ENCODE data around the gene NFIL3. TPM values are rescaled to one million over a fixed set of nuclear protein-coding genes. Genes with fewer than 3 reads are reported as not detected.

NFIL3 gene
- total RNA-seq, 2 donors from 2014 or later, result 28.7 to 79.7 TPM

GRCh38 chr9:91428927-91429351, 5.3 kb upstream of the NFIL3 start:
- Mint-ChIP-seq H3K27me3 (no peaks in the 10 kb centered on the region), H3K9me3 (no peaks in the 10 kb centered on the region), H3K4me1 (ENCODE audit: low read depth in 2 of 2) (peaks cover 31 to 41% of the 10 kb centered on the region in 2 donors), H3K4me3 (peak overlapping the region; percentile 43), H3K36me3 (no peaks in the 10 kb centered on the region), H3K27ac (peak overlapping the region; percentile 32 to 81)
- ATAC-seq (no peak), DNase-seq (ENCODE audit: low spot score) (no peak)

DNA sequence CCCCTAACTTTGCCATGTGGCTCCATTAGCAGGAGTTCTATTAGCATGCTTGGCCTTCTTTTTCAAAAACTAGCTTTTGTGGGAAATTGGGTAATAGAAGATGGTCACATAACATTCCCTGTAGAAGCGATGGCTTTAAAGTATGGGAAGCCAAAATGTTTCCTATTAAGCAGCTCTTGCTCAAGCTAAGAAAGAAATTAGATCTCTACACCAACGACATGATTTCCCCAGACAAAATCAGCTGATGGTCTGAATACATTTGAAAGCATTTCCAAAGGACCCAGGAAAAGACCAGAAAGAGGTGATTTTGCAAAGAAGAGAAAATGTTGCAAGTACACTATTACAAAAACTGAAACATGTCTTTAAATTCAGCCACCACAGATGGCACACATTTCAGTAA, 4.8 kb upstream of the NFIL3 start:
- Mint-ChIP-seq H3K36me3 (no peaks in the 10 kb centered on the region), H3K4me3 (peak overlapping the region; percentile 43), H3K27ac (peak overlapping the region; percentile 32 to 81), H3K9me3 (no peaks in the 10 kb centered on the region), H3K4me1 (ENCODE audit: low read depth in 2 of 2) (peaks cover 31 to 41% of the 10 kb centered on the region in 2 donors), H3K27me3 (no peaks in the 10 kb centered on the region)
- ATAC-seq (no peak), DNase-seq (ENCODE audit: low spot score) (no peak)

GRCh38 chr9:91427873-91428272, 4.2 kb upstream of the NFIL3 start:
- no peaks in the 10 kb centered on the region for H3K27me3 Mint-ChIP-seq
- H3K27ac Mint-ChIP-seq, result peak overlapping the region; percentile 32 to 81
- H3K4me1 Mint-ChIP-seq (ENCODE audit: low read depth in 2 of 2), result peaks cover 34 to 41% of the 10 kb centered on the region in 2 donors
- peak overlapping the region; percentile 43 for H3K4me3 Mint-ChIP-seq
- no peak for ATAC-seq
- DNase-seq (ENCODE audit: low spot score), result no peak
- H3K9me3 Mint-ChIP-seq, result no peaks in the 10 kb centered on the region
- no peaks in the 10 kb centered on the region for H3K36me3 Mint-ChIP-seq

DNA sequence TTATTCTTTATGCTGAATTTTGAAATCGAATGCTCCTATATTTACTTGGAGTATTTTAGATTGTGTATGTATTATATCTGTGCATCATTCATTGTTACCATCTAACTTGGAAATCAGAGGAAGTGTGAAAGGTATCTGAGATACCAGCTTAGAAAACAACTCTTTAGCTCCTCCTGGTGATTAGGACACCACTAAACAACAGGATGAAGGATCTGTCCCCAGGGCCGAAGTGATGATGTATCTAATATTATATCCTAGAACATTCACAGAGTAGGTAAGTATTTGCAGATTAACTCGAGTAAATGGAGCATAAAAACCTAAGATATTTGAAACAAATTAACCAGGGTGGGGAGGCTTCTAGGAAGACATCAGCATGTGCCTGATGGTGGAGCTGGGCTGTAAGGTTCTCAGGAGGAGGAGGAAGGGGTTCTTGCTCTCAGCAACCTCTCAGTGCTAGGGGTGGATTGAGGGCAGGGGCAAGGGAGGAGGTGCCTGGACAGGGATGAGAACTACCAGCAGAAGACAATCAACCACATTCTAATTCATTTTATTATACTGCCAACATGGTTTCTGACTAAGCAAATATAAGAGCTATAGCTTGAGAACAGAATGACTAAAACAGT, 2.6 kb upstream of the NFIL3 start:
- DNase-seq (ENCODE audit: low spot score) (peak; percentile 64), ATAC-seq (no peak)
- Mint-ChIP-seq H3K27ac (peak overlapping the region; percentile 93 to 99), H3K27me3 (no peaks in the 10 kb centered on the region), H3K4me3 (peak overlapping the region; percentile 95), H3K9me3 (no peaks in the 10 kb centered on the region), H3K36me3 (peaks cover 8% of the 10 kb centered on the region), H3K4me1 (ENCODE audit: low read depth in 2 of 2) (peaks cover 48% of the 10 kb centered on the region in 2 donors)

DNA sequence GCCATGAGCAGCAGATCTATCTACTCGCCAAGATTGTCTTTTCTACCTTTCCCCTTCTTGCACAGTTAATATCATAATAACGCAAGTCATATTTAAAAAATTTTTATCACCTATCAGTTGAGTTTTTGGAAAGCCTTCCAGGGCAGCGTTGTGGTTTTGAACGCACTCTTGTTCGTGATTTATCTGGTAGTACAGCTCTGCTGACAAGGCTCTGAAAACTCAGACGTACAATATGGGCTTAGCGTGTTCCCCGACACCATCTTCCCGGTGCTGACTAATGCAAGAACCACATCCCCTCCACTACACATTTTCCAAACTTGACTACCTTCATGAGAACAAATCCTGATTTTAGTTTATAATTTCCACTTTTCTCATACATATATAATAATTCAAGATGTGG, 1.6 kb upstream of the NFIL3 start:
- DNase-seq (ENCODE audit: low spot score), result no peak
- Mint-ChIP-seq H3K36me3 (peaks cover 8% of the 10 kb centered on the region), H3K4me1 (ENCODE audit: low read depth in 2 of 2) (peaks cover 54% of the 10 kb centered on the region in 2 donors), H3K4me3 (peak overlapping the region; percentile 95), H3K27me3 (no peaks in the 10 kb centered on the region), H3K27ac (peak overlapping the region; percentile 93 to 99), H3K9me3 (no peaks in the 10 kb centered on the region)
- ATAC-seq, result no peak

GRCh38 chr9:91424403-91425176, 958 bp upstream of the NFIL3 start:
- Mint-ChIP-seq H3K27me3 (no peaks in the 10 kb centered on the region), H3K4me3 (peak overlapping the region; percentile 95), H3K36me3 (peaks cover 8% of the 10 kb centered on the region), H3K27ac (peak overlapping the region; percentile 93 to 99), H3K9me3 (no peaks in the 10 kb centered on the region), H3K4me1 (ENCODE audit: low read depth in 2 of 2) (peaks cover 61% of the 10 kb centered on the region in 2 donors)
- DNase-seq (ENCODE audit: low spot score) (peak; percentile 91), ATAC-seq (peak; percentile 56 to 74)

GRCh38 chr9:91422758-91423711, 597 bp downstream of the NFIL3 start:
- Mint-ChIP-seq H3K36me3 (peaks cover 8% of the 10 kb centered on the region), H3K9me3 (no peaks in the 10 kb centered on the region)
- peak; percentile 29 to 37 for ATAC-seq

GRCh38 chr9:91421971-91422757, 1.5 kb downstream of the NFIL3 start:
- DNase-seq (ENCODE audit: low spot score) (no peak), ATAC-seq (no peak)
- Mint-ChIP-seq H3K27me3 (no peaks in the 10 kb centered on the region), H3K36me3 (peaks cover 8% of the 10 kb centered on the region), H3K4me1 (ENCODE audit: low read depth in 2 of 2) (peaks cover 62 to 68% of the 10 kb centered on the region in 2 donors), H3K4me3 (peak overlapping the region; percentile 97), H3K9me3 (no peaks in the 10 kb centered on the region), H3K27ac (peak overlapping the region; percentile 85 to 98)

More at GRCh38 chr9:91422758-91423711, 597 bp downstream of the NFIL3 start:
- peak; percentile 69 for DNase-seq (ENCODE audit: low spot score)
- Mint-ChIP-seq H3K4me3 (peak overlapping the region; percentile 97), H3K27me3 (no peaks in the 10 kb centered on the region), H3K4me1 (ENCODE audit: low read depth in 2 of 2) (peaks cover 59 to 67% of the 10 kb centered on the region in 2 donors), H3K27ac (peak overlapping the region; percentile 85 to 98)

DNA sequence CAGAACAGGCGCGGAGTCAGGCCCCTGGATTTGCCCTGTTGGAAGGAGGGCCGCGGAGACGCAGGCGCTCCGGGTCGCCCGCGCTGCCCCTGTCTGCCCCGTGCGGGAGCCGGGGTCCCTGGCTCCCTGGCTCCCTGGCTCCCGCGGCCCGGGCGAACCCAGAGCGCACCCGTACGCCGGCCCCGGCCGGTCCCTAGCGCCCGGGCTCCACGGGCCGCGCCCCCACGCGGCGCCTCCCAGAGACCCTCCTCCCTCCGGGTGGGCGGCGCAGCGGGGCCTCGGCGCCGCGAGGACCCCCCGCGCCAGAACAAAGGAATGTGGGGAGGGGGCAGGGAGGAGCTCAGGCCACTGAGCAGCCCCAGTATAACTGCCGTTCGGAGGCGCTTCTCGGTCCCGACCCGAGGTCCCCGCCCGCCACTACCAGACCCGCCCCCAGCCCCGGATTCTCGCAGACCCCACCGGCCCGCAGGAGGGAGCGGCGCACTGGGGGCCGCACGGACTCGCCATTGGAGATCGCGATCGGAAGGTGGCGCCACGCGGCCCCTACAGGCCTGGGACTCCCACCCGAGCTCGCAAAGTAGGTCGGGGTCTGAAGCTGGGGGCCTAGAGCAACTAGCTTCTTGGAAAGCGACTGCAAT, 2.4 kb downstream of the NFIL3 start:
- H3K27ac Mint-ChIP-seq, result peak overlapping the region; percentile 93 to 98
- no peaks in the 10 kb centered on the region for H3K9me3 Mint-ChIP-seq
- peaks cover 8% of the 10 kb centered on the region for H3K36me3 Mint-ChIP-seq
- H3K4me1 Mint-ChIP-seq (ENCODE audit: low read depth in 2 of 2), result peaks cover 66 to 76% of the 10 kb centered on the region in 2 donors
- no peak for ATAC-seq
- peak overlapping the region; percentile 97 for H3K4me3 Mint-ChIP-seq
- DNase-seq (ENCODE audit: low spot score), result no peak
- H3K27me3 Mint-ChIP-seq, result no peaks in the 10 kb centered on the region

GRCh38 chr9:91420501-91421127, 3.0 kb downstream of the NFIL3 start:
- peak overlapping the region; percentile 93 to 97 for H3K27ac Mint-ChIP-seq
- ATAC-seq (no peak), DNase-seq (ENCODE audit: low spot score) (no peak)
- H3K4me3 Mint-ChIP-seq, result peak overlapping the region; percentile 94
- peaks cover 8% of the 10 kb centered on the region for H3K36me3 Mint-ChIP-seq
- H3K9me3 Mint-ChIP-seq, result no peaks in the 10 kb centered on the region
- no peaks in the 10 kb centered on the region for H3K27me3 Mint-ChIP-seq
- H3K4me1 Mint-ChIP-seq (ENCODE audit: low read depth in 2 of 2), result peaks cover 64 to 76% of the 10 kb centered on the region in 2 donors

GRCh38 chr9:91419222-91420191, 4.1 kb downstream of the NFIL3 start:
- Mint-ChIP-seq H3K27ac (peak overlapping the region; percentile 93 to 97), H3K36me3 (peaks cover 8% of the 10 kb centered on the region), H3K4me1 (ENCODE audit: low read depth in 2 of 2) (peaks cover 62 to 76% of the 10 kb centered on the region in 2 donors), H3K27me3 (no peaks in the 10 kb centered on the region), H3K9me3 (no peaks in the 10 kb centered on the region), H3K4me3 (peak overlapping the region; percentile 94)
- DNase-seq (ENCODE audit: low spot score) (peak; percentile 87), ATAC-seq (peak; percentile 27 to 59)
